ENCODE results near the gene TOP1. TPM values are rescaled to one million over a fixed set of nuclear protein-coding genes. Genes with fewer than 3 reads are reported as not detected.

The TOP1 gene
- total and polyA plus RNA-seq, 9 of the 15 experiments (the other 6 are each of a cell fraction or from before 2014, with no cell fraction given): 26.4 to 127 (median 39.6) TPM

DNA sequence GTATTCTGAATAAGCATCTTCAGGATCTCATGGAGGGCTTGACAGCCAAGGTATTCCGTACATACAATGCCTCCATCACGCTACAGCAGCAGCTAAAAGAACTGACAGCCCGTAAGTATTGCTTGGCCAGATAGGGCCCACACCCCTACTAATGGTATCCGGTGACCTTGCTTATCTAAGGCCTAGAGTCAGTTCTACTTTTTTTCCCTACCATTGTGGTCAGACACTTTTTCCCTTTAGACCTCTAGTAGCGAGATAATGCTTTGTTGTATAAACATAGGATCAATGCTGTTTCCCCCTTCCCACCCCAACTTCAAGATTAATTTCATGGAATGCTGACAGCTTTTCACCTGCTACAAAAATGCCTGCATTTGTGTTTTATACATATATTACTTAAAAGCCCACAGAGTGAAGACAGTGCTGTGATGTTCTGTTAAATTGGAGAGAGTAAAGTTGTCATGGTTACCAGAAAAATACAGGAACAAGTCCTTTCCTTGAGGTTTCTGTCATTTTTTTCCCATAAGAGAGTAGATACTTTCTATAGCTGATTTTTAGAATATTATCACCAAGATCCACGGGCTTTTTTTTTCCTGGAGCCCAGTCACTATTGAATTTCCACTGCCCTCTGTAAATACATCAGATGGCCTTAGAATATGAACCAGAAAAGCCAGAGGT, 87.8 kb downstream of the TOP1 start (continued):
- TF ChIP-seq, protein P1, sequence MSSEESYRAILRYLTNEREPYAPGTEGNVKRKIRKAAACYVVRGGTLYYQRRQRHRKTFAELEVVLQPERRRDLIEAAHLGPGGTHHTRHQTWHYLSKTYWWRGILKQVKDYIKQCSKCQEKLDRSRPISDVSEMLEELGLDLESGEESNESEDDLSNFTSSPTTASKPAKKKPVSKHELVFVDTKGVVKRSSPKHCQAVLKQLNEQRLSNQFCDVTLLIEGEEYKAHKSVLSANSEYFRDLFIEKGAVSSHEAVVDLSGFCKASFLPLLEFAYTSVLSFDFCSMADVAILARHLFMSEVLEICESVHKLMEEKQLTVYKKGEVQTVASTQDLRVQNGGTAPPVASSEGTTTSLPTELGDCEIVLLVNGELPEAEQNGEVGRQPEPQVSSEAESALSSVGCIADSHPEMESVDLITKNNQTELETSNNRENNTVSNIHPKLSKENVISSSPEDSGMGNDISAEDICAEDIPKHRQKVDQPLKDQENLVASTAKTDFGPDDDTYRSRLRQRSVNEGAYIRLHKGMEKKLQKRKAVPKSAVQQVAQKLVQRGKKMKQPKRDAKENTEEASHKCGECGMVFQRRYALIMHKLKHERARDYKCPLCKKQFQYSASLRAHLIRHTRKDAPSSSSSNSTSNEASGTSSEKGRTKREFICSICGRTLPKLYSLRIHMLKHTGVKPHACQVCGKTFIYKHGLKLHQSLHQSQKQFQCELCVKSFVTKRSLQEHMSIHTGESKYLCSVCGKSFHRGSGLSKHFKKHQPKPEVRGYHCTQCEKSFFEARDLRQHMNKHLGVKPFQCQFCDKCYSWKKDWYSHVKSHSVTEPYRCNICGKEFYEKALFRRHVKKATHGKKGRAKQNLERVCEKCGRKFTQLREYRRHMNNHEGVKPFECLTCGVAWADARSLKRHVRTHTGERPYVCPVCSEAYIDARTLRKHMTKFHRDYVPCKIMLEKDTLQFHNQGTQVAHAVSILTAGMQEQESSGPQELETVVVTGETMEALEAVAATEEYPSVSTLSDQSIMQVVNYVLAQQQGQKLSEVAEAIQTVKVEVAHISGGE (CRISPR knock-in tag; IDR thresholded peaks at IDR 0.05): peak in 1 of 3 experiments; percentile 22; a peak in 1 of 6 replicates
- no peak for TF ChIP-seq RBM25 (IDR thresholded peaks at IDR 0.05; ENCODE audit: low read depth, low read length, severe bottlenecking)
- peak; percentile 62 for TF ChIP-seq ZFX (CRISPR knock-in tag; IDR thresholded peaks at IDR 0.05)
- TF ChIP-seq POLR2H (tag; IDR thresholded peaks at IDR 0.05; ENCODE audit: low read depth): no peak
- TF ChIP-seq SMARCA4 (IDR thresholded peaks at IDR 0.05): peak; percentile 94
- TF ChIP-seq ZNF408 (CRISPR knock-in tag; IDR thresholded peaks at IDR 0.05; ENCODE audit: low read depth): no peak
- no peak for TF ChIP-seq NR1H2 (CRISPR knock-in tag; IDR thresholded peaks at IDR 0.05)
- peak; percentile 64 to 80; a peak in 3 of 4 replicates for TF ChIP-seq FOXK2 (conservative IDR thresholded peaks at IDR 0.05 in 1 of 2, IDR thresholded peaks at IDR 0.05 in 1 of 2; ENCODE audit: low read depth in 2 of 2)
- TF ChIP-seq, protein P2, sequence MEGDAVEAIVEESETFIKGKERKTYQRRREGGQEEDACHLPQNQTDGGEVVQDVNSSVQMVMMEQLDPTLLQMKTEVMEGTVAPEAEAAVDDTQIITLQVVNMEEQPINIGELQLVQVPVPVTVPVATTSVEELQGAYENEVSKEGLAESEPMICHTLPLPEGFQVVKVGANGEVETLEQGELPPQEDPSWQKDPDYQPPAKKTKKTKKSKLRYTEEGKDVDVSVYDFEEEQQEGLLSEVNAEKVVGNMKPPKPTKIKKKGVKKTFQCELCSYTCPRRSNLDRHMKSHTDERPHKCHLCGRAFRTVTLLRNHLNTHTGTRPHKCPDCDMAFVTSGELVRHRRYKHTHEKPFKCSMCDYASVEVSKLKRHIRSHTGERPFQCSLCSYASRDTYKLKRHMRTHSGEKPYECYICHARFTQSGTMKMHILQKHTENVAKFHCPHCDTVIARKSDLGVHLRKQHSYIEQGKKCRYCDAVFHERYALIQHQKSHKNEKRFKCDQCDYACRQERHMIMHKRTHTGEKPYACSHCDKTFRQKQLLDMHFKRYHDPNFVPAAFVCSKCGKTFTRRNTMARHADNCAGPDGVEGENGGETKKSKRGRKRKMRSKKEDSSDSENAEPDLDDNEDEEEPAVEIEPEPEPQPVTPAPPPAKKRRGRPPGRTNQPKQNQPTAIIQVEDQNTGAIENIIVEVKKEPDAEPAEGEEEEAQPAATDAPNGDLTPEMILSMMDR (IDR thresholded peaks at IDR 0.05 in 2 of 3, conservative IDR thresholded peaks at IDR 0.05 in 1 of 3; ENCODE audit: insufficient read depth in 2 of 3, low read depth in 1 of 3, low read length in 3 of 3): no peak
- TF ChIP-seq CBFA2T3 (IDR thresholded peaks at IDR 0.05): peak; percentile 94
- TF ChIP-seq, protein P3, sequence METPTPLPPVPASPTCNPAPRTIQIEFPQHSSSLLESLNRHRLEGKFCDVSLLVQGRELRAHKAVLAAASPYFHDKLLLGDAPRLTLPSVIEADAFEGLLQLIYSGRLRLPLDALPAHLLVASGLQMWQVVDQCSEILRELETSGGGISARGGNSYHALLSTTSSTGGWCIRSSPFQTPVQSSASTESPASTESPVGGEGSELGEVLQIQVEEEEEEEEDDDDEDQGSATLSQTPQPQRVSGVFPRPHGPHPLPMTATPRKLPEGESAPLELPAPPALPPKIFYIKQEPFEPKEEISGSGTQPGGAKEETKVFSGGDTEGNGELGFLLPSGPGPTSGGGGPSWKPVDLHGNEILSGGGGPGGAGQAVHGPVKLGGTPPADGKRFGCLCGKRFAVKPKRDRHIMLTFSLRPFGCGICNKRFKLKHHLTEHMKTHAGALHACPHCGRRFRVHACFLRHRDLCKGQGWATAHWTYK (CRISPR knock-in tag; IDR thresholded peaks at IDR 0.05): 0 out of 2 replicates have a peak, but pooled peaks have one; percentile 39
- no peak for TF ChIP-seq ZNF707 (CRISPR knock-in tag; conservative IDR thresholded peaks at IDR 0.05)
- peak; percentile 89 for TF ChIP-seq ZNF384 (IDR thresholded peaks at IDR 0.05; ENCODE audit: low read depth, low read length)
- peak in 1 of 2 experiments; percentile 63 for TF ChIP-seq NCOA2 (IDR thresholded peaks at IDR 0.05; ENCODE audit: partially characterized antibody in 2 of 2)
- TF ChIP-seq CAMTA2 (CRISPR knock-in tag; conservative IDR thresholded peaks at IDR 0.05): no peak
- TF ChIP-seq, protein P4, sequence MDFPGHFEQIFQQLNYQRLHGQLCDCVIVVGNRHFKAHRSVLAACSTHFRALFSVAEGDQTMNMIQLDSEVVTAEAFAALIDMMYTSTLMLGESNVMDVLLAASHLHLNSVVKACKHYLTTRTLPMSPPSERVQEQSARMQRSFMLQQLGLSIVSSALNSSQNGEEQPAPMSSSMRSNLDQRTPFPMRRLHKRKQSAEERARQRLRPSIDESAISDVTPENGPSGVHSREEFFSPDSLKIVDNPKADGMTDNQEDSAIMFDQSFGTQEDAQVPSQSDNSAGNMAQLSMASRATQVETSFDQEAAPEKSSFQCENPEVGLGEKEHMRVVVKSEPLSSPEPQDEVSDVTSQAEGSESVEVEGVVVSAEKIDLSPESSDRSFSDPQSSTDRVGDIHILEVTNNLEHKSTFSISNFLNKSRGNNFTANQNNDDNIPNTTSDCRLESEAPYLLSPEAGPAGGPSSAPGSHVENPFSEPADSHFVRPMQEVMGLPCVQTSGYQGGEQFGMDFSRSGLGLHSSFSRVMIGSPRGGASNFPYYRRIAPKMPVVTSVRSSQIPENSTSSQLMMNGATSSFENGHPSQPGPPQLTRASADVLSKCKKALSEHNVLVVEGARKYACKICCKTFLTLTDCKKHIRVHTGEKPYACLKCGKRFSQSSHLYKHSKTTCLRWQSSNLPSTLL (IDR thresholded peaks at IDR 0.05): no peak
- TF ChIP-seq KLF10 (CRISPR knock-in tag; IDR thresholded peaks at IDR 0.05): no peak
- peak; percentile 45 to 80; a peak in 3 of 4 replicates for TF ChIP-seq TRIM24 (IDR thresholded peaks at IDR 0.05)
- no peak for TF ChIP-seq PPARD (CRISPR knock-in tag; IDR thresholded peaks at IDR 0.05)
